Skeletal muscle tissue (tissue), 4 donors: Measurements from ENCODE around the gene UGT1A3. TPM values are rescaled to one million over a fixed set of nuclear protein-coding genes. Genes with fewer than 3 reads are reported as not detected.
"Not testable (repeated sequence)": the region's sequence is repeated elsewhere in the genome, so short reads cannot be mapped to it uniquely, and the experiment has no call there.

ENCODE experiments used
- H3K27ac ChIP-seq: one replicate; pipeline ENCODE4 v1.7.0; 2013; ENCODE audit warnings: mild to moderate bottlenecking, low read depth, low read length, inconsistent platforms
- H3K27me3 ChIP-seq, 3 donors: one replicate each; pipeline ENCODE4 v1.7.0; 2013; ENCODE audit warnings: low read length in 3 of 3; ENCODE audit not compliant: control insufficient read depth in 3 of 3, insufficient read depth in 3 of 3
- H3K36me3 ChIP-seq, 3 donors: one replicate each; pipeline ENCODE4 v1.7.0; 2013; ENCODE audit warnings: low read length in 3 of 3; ENCODE audit not compliant: control insufficient read depth in 3 of 3, insufficient read depth in 3 of 3
- H3K4me1 ChIP-seq, 3 donors: one replicate each; pipeline ENCODE4 v1.7.0; 2013; ENCODE audit warnings: low read length in 3 of 3, mild to moderate bottlenecking in 3 of 3; ENCODE audit not compliant: control insufficient read depth in 3 of 3, insufficient read depth in 3 of 3
- H3K4me3 ChIP-seq, 3 donors: one replicate each; pipeline ENCODE4 v1.7.0; 2013; ENCODE audit warnings: low read length in 3 of 3
- H3K9ac ChIP-seq, 3 donors: one replicate each; pipeline ENCODE4 v1.7.0; 2013; ENCODE audit warnings: low read length in 3 of 3, mild to moderate bottlenecking in 3 of 3, moderate library complexity in 2 of 3, low read depth in 1 of 3
- H3K9me3 ChIP-seq, 3 donors: one replicate each; pipeline ENCODE4 v1.7.0; 2013; ENCODE audit warnings: low read length in 3 of 3; ENCODE audit not compliant: control insufficient read depth in 3 of 3
- total RNA-seq: library from RNA; depleted of rRNA; stranded (reverse); fragments of >200 nt; gene quantifications from one replicate; pipeline ENCODE4 v1.2.3, GENCODE V29; 2014
- donor health status: Osteomylitis.

UGT1A3 gene
- total RNA-seq, 1 donor from 2014 or later: not detected

DNA sequence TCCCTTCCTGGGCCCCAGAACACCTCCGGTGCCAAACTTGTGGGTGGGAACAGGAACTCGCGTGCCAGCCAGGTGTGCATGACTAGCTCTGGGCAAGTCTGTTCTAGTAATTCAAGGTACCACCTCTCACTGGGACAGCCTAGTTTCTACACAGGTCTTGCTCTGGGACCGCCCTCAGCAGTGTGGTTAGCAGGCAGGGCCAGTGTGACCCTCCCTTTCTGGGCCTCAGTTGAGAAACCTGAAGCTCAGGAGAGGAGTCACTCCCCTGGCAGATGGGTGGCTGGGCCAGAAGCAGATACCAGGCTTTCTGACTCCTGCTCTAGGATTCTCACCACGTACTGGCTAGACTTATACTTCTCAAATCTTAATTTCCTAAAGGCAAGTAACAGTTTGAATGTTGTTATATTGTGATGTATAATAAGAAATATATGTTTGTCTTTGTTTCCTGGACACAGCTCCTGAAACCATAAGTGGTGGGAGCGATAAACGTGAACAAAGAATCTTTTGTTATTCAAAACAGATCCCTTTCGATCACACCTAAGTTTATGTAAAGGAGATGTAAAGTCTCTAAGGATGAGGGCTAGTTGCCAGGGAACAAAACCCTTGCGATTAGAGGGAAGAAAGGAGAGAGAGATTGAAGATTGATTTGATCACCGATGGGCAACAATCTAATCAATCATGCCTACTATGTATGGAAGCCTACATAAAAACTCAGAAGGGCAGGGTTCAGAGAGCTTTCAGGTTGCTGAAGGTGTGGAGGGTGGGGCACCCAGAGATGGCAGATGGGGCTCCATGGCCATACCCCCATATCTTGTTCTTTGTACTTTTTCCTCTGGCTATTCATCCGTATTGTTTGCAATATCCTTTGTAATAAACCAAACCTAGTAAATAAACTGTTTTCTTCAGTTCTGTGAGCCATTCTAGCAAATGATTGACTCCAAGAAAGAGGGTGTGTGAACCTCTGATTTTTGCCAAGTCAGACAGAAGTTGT lies 37.1 kb upstream of the UGT1A3 start:
- no peaks in the 10 kb centered on the region for H3K9me3 ChIP-seq
- H3K36me3 ChIP-seq: no peaks in the 10 kb centered on the region
- H3K4me3 ChIP-seq: no peak overlapping the region
- H3K27me3 ChIP-seq: peaks cover 0 to 2% (median 0%) of the 10 kb centered on the region in 3 donors
- H3K4me1 ChIP-seq: no peaks in the 10 kb centered on the region
- H3K27ac ChIP-seq: no peak overlapping the region
- no peak overlapping the region for H3K9ac ChIP-seq

DNA sequence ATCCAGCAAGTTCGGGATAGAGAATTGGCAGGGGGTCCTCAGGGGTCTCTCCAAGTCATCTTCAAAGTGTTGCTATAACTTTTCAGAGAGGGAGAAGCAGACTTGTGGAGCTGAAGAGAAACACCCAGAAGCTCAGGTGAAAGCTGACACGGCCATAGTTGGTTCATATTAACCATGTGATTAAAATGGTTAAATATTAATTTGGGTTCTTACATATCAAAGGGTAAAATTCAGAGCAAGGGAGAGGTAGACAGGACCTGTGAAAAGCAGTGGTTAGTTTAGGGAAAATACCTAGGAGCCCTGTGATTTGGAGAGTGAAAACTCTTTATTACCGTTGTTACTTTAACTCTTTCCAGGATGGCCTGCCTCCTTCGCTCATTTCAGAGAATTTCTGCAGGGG lies 36.2 kb upstream of the UGT1A3 start, which contains the start of gene UGT1A6:
TSS of gene UGT1A6 (plus strand) at position 243 of the 400 bp plus-strand sequence. CDS start at position 358, 115 bp downstream.
- Histone ChIP-seq H3K9ac (no peak within 1 kb of the TSS), H3K9me3 (no peaks in the 10 kb centered on the region), H3K4me1 (no peaks in the 10 kb centered on the region), H3K36me3 (no peaks in the 10 kb centered on the region), H3K27me3 (peaks cover 0 to 2% (median 0%) of the 10 kb centered on the region in 3 donors), H3K27ac (no peak within 1 kb of the TSS), H3K4me3 (no peak within 1 kb of the TSS)

DNA sequence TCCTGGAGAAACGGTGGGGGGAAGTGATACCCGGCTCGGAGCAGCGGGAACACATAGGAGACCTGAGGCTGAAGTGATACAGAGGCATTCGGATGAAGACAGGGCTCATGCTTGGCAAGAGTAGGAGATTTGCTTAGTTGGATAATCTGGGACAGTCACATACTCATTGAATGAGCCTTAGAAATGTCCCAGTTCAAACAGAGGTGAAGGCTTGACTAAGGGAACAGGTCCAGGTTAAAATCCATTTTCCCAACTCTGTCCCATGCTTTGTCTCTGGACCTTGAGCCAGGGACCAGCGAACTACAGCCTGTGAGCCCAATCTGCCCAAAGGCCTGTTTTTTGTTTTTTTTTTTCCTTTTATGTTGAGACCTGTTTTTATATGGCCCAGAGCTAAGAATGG lies 34.9 kb upstream of the UGT1A3 start:
- Histone ChIP-seq H3K9me3 (no peaks in the 10 kb centered on the region), H3K4me3 (no peak overlapping the region), H3K9ac (no peak overlapping the region), H3K27me3 (peaks cover 0 to 2% (median 0%) of the 10 kb centered on the region in 3 donors), H3K36me3 (no peaks in the 10 kb centered on the region), H3K27ac (no peak overlapping the region), H3K4me1 (no peaks in the 10 kb centered on the region)

DNA sequence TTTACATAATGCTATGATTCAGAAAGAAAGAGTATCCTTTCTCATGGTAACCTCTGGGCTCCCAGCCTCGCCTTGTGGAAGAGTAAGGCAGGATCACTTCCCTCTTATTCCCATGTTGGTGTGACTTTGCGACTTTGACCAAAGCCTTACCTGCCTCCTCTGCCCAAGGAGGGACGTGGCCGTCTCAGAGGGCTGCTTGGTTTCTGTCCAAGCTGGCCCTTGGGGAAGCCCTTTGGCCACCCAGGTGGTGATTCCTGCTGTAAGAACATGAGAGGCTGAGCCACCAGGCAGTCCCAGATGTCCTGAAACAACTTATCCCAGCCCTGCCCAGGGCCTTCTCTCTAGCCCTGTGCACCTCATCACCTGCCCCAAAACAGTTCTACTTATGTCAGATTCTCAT lies 30.1 kb upstream of the UGT1A3 start:
- Histone ChIP-seq H3K36me3 (no peaks in the 10 kb centered on the region), H3K27me3 (no peaks in the 10 kb centered on the region), H3K27ac (no peak overlapping the region), H3K4me3 (no peak overlapping the region), H3K9ac (no peak overlapping the region), H3K4me1 (no peaks in the 10 kb centered on the region), H3K9me3 (no peaks in the 10 kb centered on the region)

DNA sequence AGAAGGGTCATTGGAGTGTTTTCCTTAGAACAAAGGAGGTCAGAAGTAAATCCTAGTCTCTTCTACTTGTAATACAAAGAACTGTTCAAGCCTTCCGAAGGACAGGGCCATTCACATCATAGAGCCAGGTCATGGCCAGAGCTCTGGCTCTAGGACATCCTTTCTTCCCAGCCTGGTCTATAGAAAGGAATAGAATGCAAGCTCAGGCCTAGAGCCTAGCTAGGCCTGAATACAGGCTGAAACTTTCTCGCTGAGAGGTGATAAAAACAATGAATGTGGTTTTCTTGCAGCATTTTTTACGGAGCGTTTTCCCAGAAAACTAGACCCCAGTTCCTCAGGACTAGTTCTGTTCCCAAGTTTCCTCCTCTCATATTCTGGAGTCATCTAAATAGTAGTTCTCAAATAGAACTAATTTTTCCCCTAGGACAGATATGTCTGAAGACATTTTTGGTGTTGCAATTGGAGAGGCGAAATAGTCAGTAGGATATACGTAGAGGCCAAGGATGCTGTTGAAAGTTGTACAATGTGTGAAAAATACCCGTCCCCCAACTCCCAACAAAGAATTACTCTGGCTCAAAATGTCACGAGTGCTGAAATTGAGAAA lies 29.3 kb upstream of the UGT1A3 start:
- no peaks in the 10 kb centered on the region for H3K27me3 ChIP-seq
- H3K27ac ChIP-seq: no peak overlapping the region
- H3K9me3 ChIP-seq: no peaks in the 10 kb centered on the region
- no peak overlapping the region for H3K9ac ChIP-seq
- no peaks in the 10 kb centered on the region for H3K36me3 ChIP-seq
- no peaks in the 10 kb centered on the region for H3K4me1 ChIP-seq
- no peak overlapping the region for H3K4me3 ChIP-seq

DNA sequence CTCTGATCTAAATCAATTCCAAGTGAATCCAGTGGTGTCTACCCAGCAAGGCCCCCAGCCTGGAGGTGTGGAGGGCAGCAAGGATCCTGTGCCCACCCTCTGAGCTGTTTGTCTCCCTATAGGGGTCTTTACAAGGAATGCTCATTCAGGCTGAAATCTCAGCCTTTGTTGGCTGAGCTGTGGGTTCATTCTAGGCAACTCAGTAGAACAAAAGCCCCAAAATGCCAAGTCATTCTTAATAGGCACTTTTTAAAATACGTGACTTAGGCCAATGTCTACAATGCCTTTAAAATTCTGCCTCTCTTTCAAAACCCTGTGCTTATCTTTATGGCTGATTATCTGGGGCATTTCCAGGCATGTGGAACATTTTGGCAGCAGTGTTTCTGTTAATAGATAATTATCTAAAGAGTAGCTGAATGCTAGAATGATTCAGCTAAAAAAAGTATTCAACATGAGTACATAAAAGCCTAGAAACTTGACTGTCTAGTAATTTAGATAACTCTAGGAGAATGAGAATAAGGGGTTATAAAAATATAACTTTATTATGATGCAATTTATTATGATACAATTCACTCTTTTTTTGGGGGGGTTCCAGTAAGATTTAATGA lies 28.7 kb upstream of the UGT1A3 start:
- no peaks in the 10 kb centered on the region for H3K9me3 ChIP-seq
- H3K4me1 ChIP-seq: no peaks in the 10 kb centered on the region
- H3K27me3 ChIP-seq: no peaks in the 10 kb centered on the region
- no peaks in the 10 kb centered on the region for H3K36me3 ChIP-seq
- H3K9ac ChIP-seq: no peak overlapping the region
- H3K4me3 ChIP-seq: no peak overlapping the region
- no peak overlapping the region for H3K27ac ChIP-seq

DNA sequence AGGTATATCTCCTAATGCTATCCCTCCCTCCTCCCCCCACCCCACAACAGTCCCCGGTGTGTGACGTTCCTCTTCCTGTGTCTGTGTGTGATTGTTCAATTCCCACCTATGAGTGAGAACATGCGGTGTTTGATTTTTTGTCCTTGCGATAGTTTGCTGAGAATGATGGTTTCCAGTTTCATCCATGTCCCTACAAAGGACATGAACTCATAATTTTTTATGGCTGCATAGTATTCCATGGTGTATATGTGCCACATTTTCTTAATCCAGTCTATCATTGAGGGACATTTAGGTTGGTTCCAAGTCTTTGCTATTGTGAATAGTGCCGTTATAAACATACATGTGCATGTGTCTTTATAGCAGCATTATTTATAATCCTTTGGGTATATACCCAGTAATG lies 28.0 kb upstream of the UGT1A3 start:
- not testable (repeated sequence) for H3K9me3 ChIP-seq, H3K4me3 ChIP-seq, H3K27ac ChIP-seq, H3K9ac ChIP-seq, H3K36me3 ChIP-seq, H3K4me1 ChIP-seq, H3K27me3 ChIP-seq

DNA sequence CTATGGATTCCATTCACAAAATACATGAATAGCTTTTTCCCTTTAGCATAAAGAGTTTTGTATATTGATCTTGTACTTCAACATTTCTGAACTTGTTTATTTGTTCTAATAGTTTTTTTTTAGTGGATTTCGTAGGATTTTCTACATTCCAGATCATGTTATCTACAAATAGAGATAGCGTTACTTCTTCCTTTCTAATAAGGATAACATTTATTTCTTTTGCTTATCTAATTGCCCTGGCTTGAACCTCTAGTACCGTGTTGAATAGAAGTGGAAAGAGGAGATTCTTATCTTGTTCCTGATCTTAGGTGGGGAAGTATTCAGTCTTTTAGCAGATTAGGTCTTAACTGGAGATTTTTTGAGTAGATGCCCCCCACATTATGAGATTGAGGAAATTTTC lies 26.6 kb upstream of the UGT1A3 start:
- H3K9me3 ChIP-seq: no peaks in the 10 kb centered on the region
- H3K9ac ChIP-seq: no peak overlapping the region
- H3K36me3 ChIP-seq: no peaks in the 10 kb centered on the region
- H3K4me3 ChIP-seq: no peak overlapping the region
- no peaks in the 10 kb centered on the region for H3K4me1 ChIP-seq
- no peaks in the 10 kb centered on the region for H3K27me3 ChIP-seq
- H3K27ac ChIP-seq: no peak overlapping the region

DNA sequence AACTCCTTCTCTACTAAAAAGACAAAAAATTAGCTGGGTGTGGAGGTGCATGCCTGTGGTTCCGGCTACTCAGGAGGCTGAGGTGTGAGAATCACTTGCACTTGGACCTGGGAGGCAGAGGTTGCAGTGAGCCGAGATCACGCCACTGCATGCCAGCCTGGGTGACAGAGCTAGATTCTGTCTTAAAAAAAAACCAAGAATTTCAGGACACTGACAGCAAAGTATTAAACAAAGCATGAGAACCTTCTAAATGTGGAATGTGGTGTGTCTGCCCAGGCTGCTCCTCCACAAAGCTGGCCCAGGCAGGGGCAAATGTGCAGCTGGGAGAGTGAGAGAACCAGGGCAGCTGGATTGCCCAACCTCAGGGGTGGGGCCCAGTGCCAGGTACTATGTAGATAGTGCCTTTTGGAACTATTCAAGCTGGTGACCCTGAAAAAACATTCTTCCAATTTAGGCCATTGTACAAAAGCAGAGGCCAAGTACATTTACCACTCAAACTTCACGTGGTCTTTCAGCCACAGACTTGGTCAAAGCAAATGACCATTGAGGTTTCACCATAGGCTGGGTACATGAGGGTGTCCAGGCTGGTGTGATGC lies 22.8 kb upstream of the UGT1A3 start:
- Histone ChIP-seq H3K9ac (no peak overlapping the region), H3K9me3 (no peaks in the 10 kb centered on the region), H3K27ac (no peak overlapping the region), H3K4me3 (no peak overlapping the region), H3K36me3 (no peaks in the 10 kb centered on the region), H3K27me3 (no peaks in the 10 kb centered on the region), H3K4me1 (no peaks in the 10 kb centered on the region)
